CD4-positive, CD25-positive, alpha-beta regulatory T cell (primary cell): Measurements from ENCODE around the gene FBXO34. TPM values are rescaled to one million over a fixed set of nuclear protein-coding genes. Genes with fewer than 3 reads are reported as not detected.
"Not testable (repeated sequence)": the region's sequence is repeated elsewhere in the genome, so short reads cannot be mapped to it uniquely, and the experiment has no call there.

Experiments used
- ATAC-seq, 2 donors: fragments of 150-1000 bp; cut with Tn5 transposase; one replicate each; pipeline ENCODE4 v1.10.0; 2021; ENCODE audit warnings: low read depth in 2 of 2, moderate number of reproducible peaks in 2 of 2, moderate library complexity in 1 of 2
- DNase-seq, 3 donors: peaks; one replicate each; pipeline versions ENCODE4 v3.0.0 to v3.0.0-alpha.2; 2012 to 2022; ENCODE audit warnings: mixed read lengths in 1 of 3
- H3K27ac ChIP-seq: one replicate; pipeline ENCODE4 v1.7.0; 2013; ENCODE audit warnings: mild to moderate bottlenecking, low read length; ENCODE audit not compliant: insufficient read depth, poor library complexity, severe bottlenecking
- H3K27me3 ChIP-seq: one replicate; pipeline ENCODE4 v1.7.0; 2013; ENCODE audit warnings: low read length; ENCODE audit not compliant: control insufficient read depth, insufficient read depth
- H3K36me3 ChIP-seq: one replicate; pipeline ENCODE4 v1.7.0; 2013; ENCODE audit warnings: mild to moderate bottlenecking, low read length, moderate library complexity; ENCODE audit not compliant: control insufficient read depth, insufficient read depth
- H3K4me1 ChIP-seq: 2 replicates; pipeline ENCODE4 v1.7.0; 2013; ENCODE audit warnings: mild to moderate bottlenecking, low read length; ENCODE audit not compliant: insufficient read depth, control insufficient read depth, poor library complexity, severe bottlenecking
- H3K4me3 ChIP-seq: one replicate; pipeline ENCODE4 v1.7.0; 2013; ENCODE audit warnings: low read depth, mild to moderate bottlenecking, low read length, moderate library complexity
- H3K9me3 ChIP-seq, 2 experiments: 1 replicate in 1 of 2; 2 replicates in 1 of 2; pipeline ENCODE4 v1.7.0; 2013; ENCODE audit warnings: low read length in 2 of 2, mild to moderate bottlenecking in 1 of 2, moderate library complexity in 1 of 2; ENCODE audit not compliant: control insufficient read depth in 2 of 2
- H3K27ac Mint-ChIP-seq, 3 donors: one replicate each; pipeline ENCODE4 v1.8.0; 2020 to 2022; ENCODE audit warnings: mild to moderate bottlenecking in 3 of 3, mixed read lengths in 3 of 3, moderate library complexity in 2 of 3
- H3K27me3 Mint-ChIP-seq: one replicate; pipeline ENCODE4 v1.8.0; 2022; ENCODE audit warnings: mild to moderate bottlenecking, mixed read lengths
- H3K36me3 Mint-ChIP-seq: one replicate; pipeline ENCODE4 v1.8.0; 2020; ENCODE audit warnings: mixed read lengths
- H3K4me1 Mint-ChIP-seq, 4 donors: one replicate each; pipeline ENCODE4 v1.8.0; 2020 to 2022; ENCODE audit warnings: mixed read lengths in 4 of 4, mild to moderate bottlenecking in 1 of 4
- H3K4me3 Mint-ChIP-seq, 4 donors: one replicate each; pipeline ENCODE4 v1.8.0; 2020 to 2022; ENCODE audit warnings: mild to moderate bottlenecking in 4 of 4, mixed read lengths in 4 of 4, moderate library complexity in 3 of 4
- H3K9me3 Mint-ChIP-seq, 7 donors: one replicate each; pipeline ENCODE4 v1.8.0; 2020 to 2022; ENCODE audit warnings: mixed read lengths in 7 of 7, mild to moderate bottlenecking in 3 of 7, moderate library complexity in 2 of 7
- polyA plus RNA-seq, 4 donors: library from polyadenylated mRNA; unstranded; fragments of 300-500 nt; fragmentation: Illumina TruSeq; gene quantifications; one replicate each; pipeline ENCODE4 v1.2.3, GENCODE V29; 2021
- total RNA-seq: library from RNA; stranded (reverse); gene quantifications from one replicate; pipeline ENCODE4 v1.2.3, GENCODE V29; 2022

The FBXO34 gene
- total and polyA plus RNA-seq, 5 donors from 2014 or later: 28.8 to 41.6 (median 32.4) TPM

- no peaks in the 10 kb centered on the region for H3K27me3 ChIP-seq
- no peaks in the 10 kb centered on the region for H3K9me3 ChIP-seq
- peak overlapping the region; percentile 32 to 95 (median 50) for H3K27ac Mint-ChIP-seq
- ATAC-seq (no peak), DNase-seq (no peak)
- H3K36me3 Mint-ChIP-seq: peaks cover 35% of the 10 kb centered on the region
- H3K27me3 Mint-ChIP-seq: no peaks in the 10 kb centered on the region
- peaks cover 24% of the 10 kb centered on the region for H3K36me3 ChIP-seq
- H3K4me1 Mint-ChIP-seq: peaks cover 11 to 27% (median 22%) of the 10 kb centered on the region in 4 donors
- H3K4me3 ChIP-seq: peak overlapping the region; percentile 11
- peak overlapping the region in 3 of 4 donors; percentile 7 to 24 (median 17) for H3K4me3 Mint-ChIP-seq
- H3K27ac ChIP-seq: peak overlapping the region; percentile 34
- H3K9me3 Mint-ChIP-seq: peaks cover 0 to 1% (median 0%) of the 10 kb centered on the region in 7 donors
- H3K4me1 ChIP-seq: peaks cover 18% of the 10 kb centered on the region
Measured at GRCh38 chr14:55374771-55375170, 103.5 kb downstream of the FBXO34 start.

DNA sequence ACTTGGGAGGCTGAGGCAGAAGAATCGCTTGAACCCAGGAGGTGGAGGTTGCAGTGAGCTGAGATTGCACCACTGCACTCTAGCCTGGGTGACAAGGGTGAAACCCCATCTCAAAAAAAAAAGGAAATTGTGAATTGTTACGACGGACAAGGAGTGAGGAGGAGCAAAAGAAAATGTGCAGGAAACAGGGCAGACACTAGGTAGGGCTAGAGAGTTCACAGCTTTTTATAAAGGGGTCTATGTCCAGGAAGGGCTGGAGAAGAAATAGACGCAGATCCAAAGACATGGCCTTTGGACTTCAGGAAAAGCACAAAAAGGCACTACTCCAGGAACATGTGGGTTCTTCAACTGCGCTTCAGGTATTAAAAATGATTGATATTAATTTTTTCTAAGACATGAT lies 106.0 kb downstream of the FBXO34 start:
- peaks cover 48% of the 10 kb centered on the region for H3K36me3 Mint-ChIP-seq
- no peak overlapping the region for H3K4me3 Mint-ChIP-seq
- ATAC-seq (no peak), DNase-seq (no peak)
- H3K27ac ChIP-seq: no peak overlapping the region
- peaks cover 11 to 25% (median 19%) of the 10 kb centered on the region in 4 donors for H3K4me1 Mint-ChIP-seq
- H3K9me3 Mint-ChIP-seq: no peaks in the 10 kb centered on the region
- H3K27me3 Mint-ChIP-seq: no peaks in the 10 kb centered on the region
- H3K4me1 ChIP-seq: peaks cover 18% of the 10 kb centered on the region
- no peak overlapping the region for H3K4me3 ChIP-seq
- no peaks in the 10 kb centered on the region for H3K9me3 ChIP-seq
- H3K27ac Mint-ChIP-seq: peak overlapping the region in 1 of 3 donors; percentile 51
- peaks cover 36% of the 10 kb centered on the region for H3K36me3 ChIP-seq
- H3K27me3 ChIP-seq: no peaks in the 10 kb centered on the region

DNA sequence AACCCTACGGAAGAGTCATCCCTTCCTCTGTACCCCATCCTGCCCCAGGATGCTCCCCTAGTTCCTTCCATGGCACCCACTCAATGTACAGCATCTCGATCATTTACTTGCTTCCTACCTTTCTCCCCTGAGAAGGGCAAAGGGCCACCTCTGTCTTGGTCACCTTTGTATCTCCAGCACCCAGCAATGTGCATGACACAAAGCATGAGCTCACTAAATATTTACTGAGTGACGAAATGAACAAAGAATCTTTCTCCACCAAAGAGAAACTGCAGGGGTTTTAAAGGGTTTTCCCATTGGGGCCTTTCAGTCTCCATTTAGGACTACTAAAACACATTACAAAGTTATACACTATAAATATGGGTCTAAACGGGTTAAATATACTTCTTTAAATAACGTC lies 109.8 kb downstream of the FBXO34 start:
- no peaks in the 10 kb centered on the region for H3K27me3 ChIP-seq
- no peaks in the 10 kb centered on the region for H3K9me3 ChIP-seq
- Mint-ChIP-seq H3K4me3 (no peak overlapping the region), H3K27me3 (no peaks in the 10 kb centered on the region), H3K9me3 (no peaks in the 10 kb centered on the region), H3K27ac (no peak overlapping the region), H3K36me3 (peaks cover 50% of the 10 kb centered on the region), H3K4me1 (peaks cover 5 to 9% (median 8%) of the 10 kb centered on the region in 4 donors)
- no peak for DNase-seq
- H3K4me1 ChIP-seq: peaks cover 6% of the 10 kb centered on the region
- peaks cover 45% of the 10 kb centered on the region for H3K36me3 ChIP-seq
- ATAC-seq: no peak
- H3K4me3 ChIP-seq: no peak overlapping the region
- no peak overlapping the region for H3K27ac ChIP-seq

DNA sequence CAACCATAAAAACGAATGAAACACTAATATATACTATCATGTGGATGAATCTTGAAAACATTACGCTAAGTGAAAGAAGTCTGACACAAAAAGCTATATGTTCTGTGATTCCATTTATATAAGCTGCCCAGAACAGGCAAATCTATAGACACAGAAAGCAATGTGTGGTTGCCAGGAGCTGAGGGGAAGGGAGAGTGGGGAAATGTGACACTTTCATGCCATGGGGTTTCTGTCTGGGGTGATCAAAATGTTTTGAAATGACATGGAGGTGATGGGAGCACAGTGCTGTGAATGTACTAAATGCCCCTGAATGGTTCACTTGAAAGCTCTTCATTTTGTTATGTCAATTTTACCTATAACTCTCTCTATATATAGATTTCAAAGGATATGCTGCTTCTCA lies 110.3 kb downstream of the FBXO34 start:
- H3K36me3 Mint-ChIP-seq: peaks cover 49% of the 10 kb centered on the region
- DNase-seq (no peak), ATAC-seq (no peak)
- Histone ChIP-seq H3K4me1 (peaks cover 11% of the 10 kb centered on the region), H3K27ac (no peak overlapping the region), H3K27me3 (no peaks in the 10 kb centered on the region), H3K4me3 (no peak overlapping the region), H3K36me3 (peaks cover 42% of the 10 kb centered on the region), H3K9me3 (no peaks in the 10 kb centered on the region)
- H3K27ac Mint-ChIP-seq: peak overlapping the region in 1 of 3 donors; percentile 53
- H3K9me3 Mint-ChIP-seq: no peaks in the 10 kb centered on the region
- H3K4me1 Mint-ChIP-seq: peaks cover 7 to 15% (median 13%) of the 10 kb centered on the region in 4 donors
- H3K4me3 Mint-ChIP-seq: no peak overlapping the region
- no peaks in the 10 kb centered on the region for H3K27me3 Mint-ChIP-seq

- Histone ChIP-seq H3K27me3 (no peaks in the 10 kb centered on the region), H3K9me3 (no peaks in the 10 kb centered on the region), H3K4me1 (peaks cover 17% of the 10 kb centered on the region), H3K36me3 (peaks cover 35% of the 10 kb centered on the region), H3K4me3 (no peak overlapping the region), H3K27ac (no peak overlapping the region)
- H3K4me1 Mint-ChIP-seq: peaks cover 7 to 23% (median 21%) of the 10 kb centered on the region in 4 donors
- H3K27ac Mint-ChIP-seq: no peak overlapping the region
- H3K36me3 Mint-ChIP-seq: peaks cover 47% of the 10 kb centered on the region
- no peaks in the 10 kb centered on the region for H3K27me3 Mint-ChIP-seq
- H3K4me3 Mint-ChIP-seq: no peak overlapping the region
- no peaks in the 10 kb centered on the region for H3K9me3 Mint-ChIP-seq
- no peak for ATAC-seq
- no peak for DNase-seq
Measured at GRCh38 chr14:55382483-55382882, 111.3 kb downstream of the FBXO34 start.

GRCh38 chr14:55383056-55383466 lies 111.8 kb downstream of the FBXO34 start:
- H3K9me3 Mint-ChIP-seq, H3K4me3 ChIP-seq, DNase-seq, H3K27me3 ChIP-seq, H3K4me3 Mint-ChIP-seq, ATAC-seq, H3K27ac ChIP-seq, H3K9me3 ChIP-seq, H3K27me3 Mint-ChIP-seq: not testable (repeated sequence)
- H3K4me1 Mint-ChIP-seq: peaks cover 7 to 26% (median 22%) of the 10 kb centered on the region in 4 donors
- Histone ChIP-seq H3K36me3 (peaks cover 32% of the 10 kb centered on the region), H3K4me1 (peaks cover 17% of the 10 kb centered on the region)
- H3K36me3 Mint-ChIP-seq: peaks cover 47% of the 10 kb centered on the region
- H3K27ac Mint-ChIP-seq: peak overlapping the region in 1 of 3 donors; percentile 57

DNA sequence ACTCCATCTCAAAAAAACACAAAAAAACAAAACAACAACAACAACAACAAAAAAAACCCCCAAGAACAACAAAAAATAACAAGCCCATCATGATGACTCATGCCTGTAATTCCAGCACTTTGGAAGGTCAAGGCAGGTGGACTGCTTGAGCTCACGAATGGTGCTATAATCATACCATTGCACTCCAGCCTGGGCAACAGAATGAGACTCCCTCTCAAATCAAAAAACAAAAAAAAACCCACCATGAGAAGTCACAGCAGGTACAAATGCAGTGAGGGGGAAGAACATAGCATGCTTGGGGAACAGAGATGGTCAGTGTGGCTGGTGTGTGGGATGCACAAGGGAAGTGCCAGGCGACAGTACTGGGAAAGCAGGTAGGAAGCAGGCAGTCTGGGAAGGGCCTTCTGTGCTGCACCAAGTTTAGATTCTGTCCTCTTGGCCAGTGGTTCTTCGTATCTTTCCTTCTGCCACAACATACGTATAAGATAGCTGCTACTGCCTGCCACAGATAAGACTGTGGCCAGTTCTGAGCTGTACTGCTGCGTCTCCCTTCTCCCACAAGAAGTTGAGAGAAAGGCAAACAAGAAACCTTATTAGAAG lies 112.4 kb downstream of the FBXO34 start:
- no peaks in the 10 kb centered on the region for H3K27me3 ChIP-seq
- DNase-seq: no peak
- peaks cover 17% of the 10 kb centered on the region for H3K4me1 ChIP-seq
- no peak overlapping the region for H3K4me3 ChIP-seq
- H3K9me3 Mint-ChIP-seq: no peaks in the 10 kb centered on the region
- no peaks in the 10 kb centered on the region for H3K27me3 Mint-ChIP-seq
- no peak for ATAC-seq
- H3K4me1 Mint-ChIP-seq: peaks cover 7 to 32% (median 23%) of the 10 kb centered on the region in 4 donors
- no peaks in the 10 kb centered on the region for H3K9me3 ChIP-seq
- peak overlapping the region in 2 of 3 donors; percentile 13 to 57 for H3K27ac Mint-ChIP-seq
- H3K4me3 Mint-ChIP-seq: no peak overlapping the region
- peaks cover 46% of the 10 kb centered on the region for H3K36me3 Mint-ChIP-seq
- no peak overlapping the region for H3K27ac ChIP-seq
- peaks cover 27% of the 10 kb centered on the region for H3K36me3 ChIP-seq

- Mint-ChIP-seq H3K9me3 (no peaks in the 10 kb centered on the region), H3K27ac (peak overlapping the region; percentile 2 to 77 (median 13)), H3K4me1 (peaks cover 7 to 32% (median 25%) of the 10 kb centered on the region in 4 donors), H3K4me3 (no peak overlapping the region), H3K27me3 (no peaks in the 10 kb centered on the region), H3K36me3 (peaks cover 55% of the 10 kb centered on the region)
- DNase-seq (no peak), ATAC-seq (no peak)
- H3K27ac ChIP-seq: no peak overlapping the region
- H3K9me3 ChIP-seq: no peaks in the 10 kb centered on the region
- peaks cover 17% of the 10 kb centered on the region for H3K4me1 ChIP-seq
- H3K36me3 ChIP-seq: peaks cover 30% of the 10 kb centered on the region
- H3K27me3 ChIP-seq: no peaks in the 10 kb centered on the region
- no peak overlapping the region for H3K4me3 ChIP-seq
Measured at GRCh38 chr14:55384536-55384935, 113.3 kb downstream of the FBXO34 start.
